NK-92 treated with Interleukin-12 subunit alpha and Interleukin-12 subunit beta, amount 100 ng/mL, for 24 hours (cell line): ENCODE measurements around the gene TNN.

Source experiments
- DNase-seq: peaks from one replicate; lab custom pipeline; 2025; lab: John Stamatoyannopoulos, UW

TNN gene

DNA sequence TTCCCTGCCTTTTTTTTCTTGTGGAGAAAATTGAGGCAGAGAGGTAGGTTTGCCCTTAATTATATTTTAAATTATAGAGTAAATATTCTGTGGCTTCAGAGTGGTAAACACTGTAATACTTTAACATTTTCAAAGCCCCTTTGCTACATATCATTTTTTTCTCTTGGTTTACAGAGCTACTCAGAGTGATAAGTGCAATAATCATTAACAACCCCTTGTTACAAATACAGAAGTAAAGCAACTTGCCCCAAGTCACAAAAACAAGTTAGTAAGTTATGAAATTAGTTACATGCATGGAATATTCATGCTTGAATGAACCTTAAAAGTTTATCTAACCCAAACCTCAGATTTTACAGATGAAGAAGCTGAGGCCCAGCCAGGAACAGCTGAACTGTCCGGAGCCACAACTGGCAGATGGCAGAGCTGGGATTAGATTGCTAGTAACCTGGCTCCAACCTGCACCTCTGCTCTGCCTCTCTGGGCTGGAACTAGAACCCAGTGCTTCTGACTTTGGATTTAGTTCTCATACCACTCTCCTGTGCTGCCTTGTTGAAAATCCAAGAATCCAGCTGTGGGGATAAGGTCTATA is 48.7 kb downstream of the TNN start:
- no peak for DNase-seq

DNA sequence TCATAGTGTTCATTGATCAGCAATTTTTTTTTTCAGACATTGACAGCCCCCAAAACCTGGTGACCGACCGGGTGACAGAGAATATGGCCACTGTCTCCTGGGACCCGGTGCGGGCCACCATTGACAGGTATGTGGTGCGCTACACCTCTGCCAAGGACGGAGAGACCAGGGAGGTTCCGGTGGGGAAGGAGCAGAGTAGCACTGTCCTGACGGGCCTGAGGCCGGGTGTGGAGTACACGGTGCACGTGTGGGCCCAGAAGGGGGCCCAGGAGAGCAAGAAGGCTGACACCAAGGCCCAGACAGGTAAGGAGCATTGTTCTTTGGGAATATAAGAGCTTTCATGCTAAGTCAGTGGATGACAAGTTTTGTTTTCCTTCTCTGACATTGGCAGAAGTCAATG is 49.3 kb downstream of the TNN start:
- DNase-seq = no peak

DNA sequence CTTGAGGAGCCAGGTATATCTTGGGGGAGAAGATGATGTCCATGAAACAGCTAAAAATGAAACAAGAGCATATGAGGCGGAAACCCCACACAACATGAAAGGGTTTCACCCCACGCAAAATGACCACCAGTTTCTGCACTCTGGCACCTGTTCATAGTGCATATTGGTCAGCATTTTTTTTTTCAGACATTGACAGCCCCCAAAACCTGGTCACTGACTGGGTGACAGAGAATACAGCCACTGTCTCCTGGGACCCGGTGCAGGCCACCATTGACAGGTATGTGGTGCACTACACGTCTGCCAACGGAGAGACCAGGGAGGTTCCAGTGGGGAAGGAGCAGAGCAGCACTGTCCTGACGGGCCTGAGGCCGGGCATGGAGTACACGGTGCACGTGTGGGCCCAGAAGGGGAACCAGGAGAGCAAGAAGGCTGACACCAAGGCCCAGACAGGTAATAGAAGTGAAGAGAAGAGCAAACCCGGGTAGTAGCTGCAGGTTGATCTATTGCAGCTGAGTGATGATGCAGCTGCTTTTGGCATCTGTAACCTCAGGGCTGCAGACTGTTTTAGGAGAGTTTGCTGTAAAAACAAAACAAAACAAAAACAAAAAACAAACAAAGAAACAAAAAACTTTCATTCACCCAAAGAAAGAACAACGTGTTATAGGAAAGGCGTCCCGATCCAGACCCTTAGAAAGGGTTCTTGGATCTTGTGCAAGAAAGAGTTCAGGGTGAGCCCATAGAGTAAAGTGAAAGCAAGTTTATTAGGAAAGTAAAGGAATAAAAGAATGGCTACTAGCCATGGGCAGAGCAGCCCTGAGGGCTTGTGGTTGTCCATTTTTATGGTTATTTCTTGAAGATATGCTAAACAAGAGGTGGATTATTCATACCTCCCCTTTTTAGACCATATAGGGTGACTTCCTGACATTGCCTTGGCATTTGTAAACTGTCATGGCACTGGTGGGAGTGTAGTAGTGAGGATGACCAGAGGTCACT is 51.0 kb downstream of the TNN start:
- DNase-seq = no peak

DNA sequence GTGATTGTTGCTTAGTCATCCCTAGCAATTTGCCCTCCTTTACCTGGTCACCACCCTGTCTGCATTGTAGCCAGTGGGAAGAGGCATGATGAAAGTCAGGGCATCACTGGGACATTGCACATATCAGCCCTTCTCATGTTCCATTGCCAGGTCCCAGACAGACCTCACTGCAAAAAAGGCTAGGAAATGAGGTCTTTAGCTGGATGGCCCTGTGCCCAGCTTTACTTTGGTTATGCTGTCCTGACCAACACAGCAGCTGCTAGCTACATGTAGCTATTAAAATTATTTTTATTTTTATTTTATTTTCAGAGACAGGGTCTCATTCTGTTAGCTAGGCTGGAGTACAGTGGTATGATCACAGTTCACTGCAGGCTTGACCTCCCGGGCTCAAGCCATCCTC is 52.9 kb downstream of the TNN start:
- no peak for DNase-seq

DNA sequence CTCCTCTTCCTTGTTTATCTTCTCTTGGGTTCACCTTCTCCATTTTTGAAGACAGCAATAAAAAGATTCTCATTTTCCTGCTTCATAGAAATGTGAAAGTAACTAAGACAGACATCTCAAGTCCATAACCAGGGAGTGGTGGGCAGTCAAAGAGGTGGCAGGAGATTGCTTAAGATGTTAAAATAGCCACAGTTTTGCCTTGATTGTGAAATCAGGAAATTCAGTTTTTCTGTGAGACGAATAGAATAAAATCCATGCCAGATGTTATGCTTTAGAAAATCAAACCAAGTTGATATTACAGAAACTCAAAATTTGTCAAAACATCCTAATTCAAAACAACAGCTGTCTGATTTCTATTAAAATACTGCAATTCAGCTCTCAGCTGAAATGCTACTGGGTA is 57.2 kb downstream of the TNN start:
- no peak for DNase-seq

DNA sequence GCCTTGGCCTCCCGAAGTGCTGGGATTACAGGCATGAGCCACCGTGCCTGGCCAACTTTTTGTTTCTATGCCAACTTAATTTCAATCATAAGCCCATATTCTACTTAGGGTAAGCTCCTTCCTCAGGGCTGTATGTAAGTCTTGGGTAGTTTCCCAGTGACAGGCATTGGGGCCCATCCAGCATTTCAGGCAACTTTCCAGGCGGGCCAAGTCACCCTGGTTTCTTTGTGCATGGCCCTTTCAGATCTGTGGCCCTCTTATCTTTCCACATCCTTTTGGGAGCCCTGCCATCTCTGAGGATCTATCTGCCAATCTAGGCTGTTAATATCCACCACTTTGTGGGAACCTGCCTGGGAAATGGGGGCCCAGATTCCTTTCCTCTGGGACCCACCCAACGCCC is 58.7 kb downstream of the TNN start:
- DNase-seq = no peak

DNA sequence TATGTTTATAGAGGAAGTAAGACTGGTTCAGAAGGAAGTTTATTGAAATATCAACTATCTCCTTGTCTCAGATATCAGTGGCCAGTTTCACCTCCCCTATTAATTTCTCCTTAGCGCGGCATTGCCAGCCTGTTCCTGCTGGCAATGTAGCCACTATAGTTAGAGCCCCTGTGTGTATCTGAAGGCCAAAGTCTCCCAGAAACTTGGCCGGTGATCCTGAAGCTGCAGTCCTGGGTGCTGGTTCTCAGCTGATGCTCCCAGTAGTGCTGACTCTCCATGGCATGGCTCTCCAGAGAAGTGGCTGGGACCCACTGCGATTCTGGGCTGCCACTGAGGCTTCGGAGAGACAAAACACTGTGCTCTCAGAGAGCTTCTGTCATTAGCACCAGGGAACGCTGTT is 59.9 kb downstream of the TNN start:
- DNase-seq = no peak

DNA sequence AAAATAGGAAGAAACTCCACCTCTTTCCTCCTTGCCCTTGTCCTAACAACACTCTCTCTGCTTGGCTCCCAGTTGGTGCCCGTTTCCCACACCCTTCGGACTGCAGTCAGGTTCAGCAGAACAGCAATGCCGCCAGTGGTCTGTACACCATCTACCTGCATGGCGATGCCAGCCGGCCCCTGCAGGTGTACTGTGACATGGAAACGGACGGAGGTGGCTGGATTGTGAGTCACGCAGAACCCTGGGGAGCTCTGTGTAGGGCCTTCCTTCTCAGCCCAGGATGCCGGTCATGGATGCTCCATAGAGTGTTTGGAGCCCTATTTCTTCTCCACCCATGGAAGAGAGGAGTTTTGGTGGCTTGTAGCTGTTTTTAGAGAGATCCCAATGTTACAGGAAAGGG is 60.9 kb downstream of the TNN start:
- no peak for DNase-seq

DNA sequence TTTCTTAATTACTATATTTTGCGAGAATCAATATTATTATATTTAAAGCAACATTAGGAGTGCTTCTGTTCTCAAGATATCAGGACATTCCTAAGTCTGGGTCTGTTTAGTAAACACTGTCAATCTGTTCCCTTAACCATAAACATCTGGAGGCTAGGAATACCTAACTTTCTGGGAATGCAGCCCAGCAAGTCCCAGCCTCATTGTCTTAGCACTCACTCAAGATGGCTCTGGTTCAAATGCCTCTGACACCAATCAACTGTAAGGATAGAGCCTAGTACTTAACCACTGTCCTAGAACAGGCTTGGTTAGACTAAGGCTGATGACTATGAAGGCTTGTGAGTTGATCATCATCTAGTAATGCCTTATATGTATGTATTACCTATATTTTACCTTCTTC is 61.5 kb downstream of the TNN start:
- no peak for DNase-seq

DNA sequence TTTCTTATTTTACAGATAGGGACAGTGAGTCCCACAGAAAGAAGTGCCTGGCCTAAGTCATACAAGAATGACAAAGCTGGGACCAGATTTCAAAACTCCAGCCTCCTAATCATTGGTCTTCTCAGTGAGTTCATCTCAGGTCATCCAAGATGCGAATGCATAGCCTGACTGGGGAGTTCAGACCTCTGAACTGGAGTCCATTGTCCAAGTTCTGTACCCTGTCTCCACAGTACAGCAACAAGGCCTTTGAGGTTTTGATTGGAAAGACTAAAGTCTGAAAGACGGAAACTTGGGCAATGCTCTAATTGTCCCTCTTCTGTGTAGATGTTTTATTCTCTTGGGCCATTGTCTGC is 62.0 kb downstream of the TNN start:
- DNase-seq = no peak

DNA sequence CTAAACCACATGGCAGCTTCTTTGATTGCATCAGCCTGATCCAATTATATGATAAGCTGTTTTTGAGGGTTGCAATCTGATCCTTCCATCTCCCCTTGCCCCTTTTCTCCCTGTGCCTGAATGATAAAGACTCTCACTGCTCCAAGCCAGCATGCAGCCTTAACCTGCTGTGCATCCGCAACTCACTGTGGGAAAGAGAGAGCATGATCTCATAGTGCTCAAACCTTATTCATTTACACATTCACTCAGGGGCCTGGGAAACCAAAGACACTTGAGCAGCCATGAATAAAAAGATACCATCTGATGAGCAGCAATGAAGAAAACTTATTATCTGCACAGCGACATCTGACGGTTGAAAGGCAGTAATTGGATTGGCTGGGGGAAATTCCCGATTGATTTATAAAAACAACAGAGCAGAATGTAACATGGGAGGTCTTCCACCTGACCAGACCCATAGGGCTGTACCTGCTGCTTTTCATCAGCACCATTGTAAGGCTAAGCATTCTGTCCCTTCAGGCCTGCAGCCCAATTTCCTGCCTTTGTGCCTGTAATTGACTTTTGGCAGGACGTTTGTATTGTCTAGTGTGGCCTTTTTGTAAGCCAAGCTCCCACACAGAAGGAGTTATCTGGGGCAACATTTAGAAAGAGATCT is 62.5 kb downstream of the TNN start:
- no peak for DNase-seq

DNA sequence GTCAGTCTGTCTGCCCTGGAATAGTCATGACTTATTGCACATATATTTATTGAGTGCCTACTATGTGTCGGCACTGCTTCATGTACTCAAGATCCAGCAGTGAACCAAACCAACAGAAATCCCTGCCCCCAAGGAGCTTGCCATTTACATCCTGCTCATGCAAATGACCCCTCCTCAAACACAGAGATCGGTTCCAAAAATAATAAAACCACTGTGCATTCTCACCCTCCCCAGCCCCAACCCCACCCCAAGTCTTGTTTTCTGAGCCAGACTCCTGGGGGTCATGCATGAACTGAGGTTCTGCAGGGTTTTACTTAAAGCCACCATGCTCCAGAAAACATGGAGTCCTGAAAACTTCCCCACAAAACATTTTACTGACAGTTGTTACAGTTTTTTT is 63.0 kb downstream of the TNN start:
- no peak for DNase-seq

DNA sequence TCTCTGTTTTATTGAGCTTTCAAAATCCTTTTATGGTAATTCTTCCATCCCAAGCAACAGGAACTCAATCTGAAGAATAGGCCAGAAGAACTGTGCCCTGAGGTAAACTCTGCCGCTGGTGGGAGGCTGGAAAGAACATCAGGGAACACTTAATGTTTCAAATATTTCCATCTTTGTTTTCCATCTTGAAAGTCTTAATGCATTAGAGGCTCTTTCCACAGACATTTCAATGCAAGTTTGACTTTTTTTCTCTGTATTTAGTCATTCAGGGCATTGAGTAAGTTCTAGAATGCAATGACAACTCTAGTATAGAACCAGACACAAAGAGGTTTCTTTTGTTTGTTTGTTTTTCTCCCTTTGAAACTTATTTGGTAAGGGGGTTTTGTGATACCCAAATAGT is 63.5 kb downstream of the TNN start:
- DNase-seq = no peak

DNA sequence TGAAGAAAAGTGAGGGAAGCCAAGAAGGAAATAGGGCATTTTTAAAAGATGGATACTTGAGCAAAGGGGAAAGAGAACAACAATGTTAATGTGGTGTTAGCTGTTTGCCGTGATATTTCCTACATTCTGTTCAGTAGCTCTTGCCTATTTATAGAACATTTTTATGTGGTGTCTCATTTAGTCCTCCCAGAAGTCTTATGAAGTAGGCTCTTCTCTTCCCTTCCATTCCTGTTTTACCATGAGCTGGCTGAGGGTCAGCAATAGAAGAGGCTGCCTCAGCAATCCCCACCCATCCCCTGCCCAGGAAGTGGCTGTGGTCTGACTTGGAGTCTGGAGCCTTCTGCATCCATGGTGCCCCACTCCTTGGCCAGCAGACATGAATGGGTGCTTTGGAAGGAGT is 64.8 kb downstream of the TNN start:
- no peak for DNase-seq

DNA sequence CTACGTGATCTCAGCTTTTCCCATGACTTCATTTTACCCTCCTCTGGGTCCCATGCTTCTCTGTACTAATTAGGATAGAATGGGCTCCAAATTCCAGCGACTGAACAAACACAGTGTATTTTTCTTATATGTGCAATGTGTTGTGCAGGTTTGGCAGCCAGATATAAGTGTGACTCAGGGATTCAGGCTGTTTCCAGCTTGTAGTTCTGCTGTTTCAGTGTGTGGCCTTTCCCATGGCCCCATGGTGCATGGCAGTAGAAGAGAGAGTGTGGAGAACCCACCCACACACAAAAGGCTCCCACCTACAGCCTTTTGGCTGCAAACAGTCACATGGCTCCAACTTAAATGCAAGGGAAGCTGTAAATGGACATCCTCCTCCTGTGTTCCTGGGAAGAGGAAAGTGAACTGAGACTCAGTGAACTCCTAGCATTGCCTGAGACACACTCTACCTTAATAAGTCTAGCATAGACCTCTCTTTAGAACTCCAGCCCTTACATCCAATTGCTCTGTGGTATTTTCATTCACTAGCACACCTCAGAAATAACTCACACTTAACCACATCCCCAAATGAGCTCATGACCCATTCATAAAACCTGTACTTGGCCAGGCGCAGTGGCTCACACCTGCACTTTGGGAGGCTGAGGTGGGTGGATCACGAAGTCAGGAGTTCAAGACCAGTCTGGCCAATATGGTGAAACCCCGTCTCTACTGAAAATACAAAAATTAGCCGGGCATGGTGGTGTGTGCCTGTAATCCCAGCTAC is 66.2 kb downstream of the TNN start:
- no peak for DNase-seq

DNA sequence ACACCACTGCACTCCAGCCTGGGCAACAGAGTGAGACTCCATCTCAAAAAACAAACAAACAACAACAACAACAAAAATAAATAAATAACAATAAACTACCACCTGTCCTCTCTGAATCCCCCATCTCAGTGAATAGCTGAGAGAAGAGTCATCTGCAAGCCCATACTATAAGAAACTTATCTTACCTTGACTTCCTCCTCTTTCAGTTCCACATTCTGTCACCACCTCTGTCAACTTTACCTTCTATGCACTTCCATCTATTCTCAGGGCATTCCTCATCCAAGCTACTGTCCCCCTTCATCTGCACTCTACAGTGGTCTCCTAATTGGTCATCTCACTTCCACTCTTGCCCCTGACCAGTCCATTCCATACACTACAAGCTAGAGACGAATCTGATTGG is 66.9 kb downstream of the TNN start:
- DNase-seq = no peak

DNA sequence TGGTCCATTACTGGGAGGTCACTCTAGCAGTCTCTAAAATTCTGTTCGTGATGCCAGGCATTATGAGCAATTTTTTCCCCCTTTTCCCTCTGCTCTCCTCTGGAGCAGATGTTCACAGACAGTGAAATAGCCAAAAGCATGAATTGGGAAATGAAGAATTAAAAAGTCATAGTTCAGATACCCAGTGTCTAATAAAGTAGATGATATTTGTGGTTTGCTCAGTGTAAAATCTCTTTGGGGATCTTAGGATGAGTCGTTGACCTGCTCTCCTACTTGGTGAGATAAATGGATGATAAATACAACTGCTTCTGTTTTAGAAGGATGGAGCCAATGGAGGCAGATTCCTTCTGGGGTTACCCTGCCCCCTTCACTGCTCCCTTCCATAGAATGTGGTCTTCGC is 68.6 kb downstream of the TNN start:
- DNase-seq = no peak

DNA sequence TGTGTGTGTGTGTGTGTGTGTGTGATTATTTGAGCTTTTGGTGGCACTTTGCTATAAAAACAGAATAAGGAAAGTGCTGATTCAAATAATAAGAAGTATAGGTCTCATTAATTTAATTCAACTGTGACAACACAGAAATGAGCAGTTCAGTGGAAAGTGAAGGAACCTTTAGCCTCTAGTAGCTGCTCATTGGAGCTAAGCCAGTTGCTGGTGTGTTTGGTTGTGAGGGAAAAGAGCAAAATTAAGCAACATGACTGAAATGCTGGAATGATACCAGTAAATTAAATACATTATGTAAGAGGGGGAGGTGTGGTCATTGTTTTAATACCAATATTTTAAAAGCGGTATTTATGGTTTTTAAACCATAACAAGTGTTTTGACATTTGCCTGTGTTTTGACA is 69.7 kb downstream of the TNN start:
- DNase-seq = no peak

DNA sequence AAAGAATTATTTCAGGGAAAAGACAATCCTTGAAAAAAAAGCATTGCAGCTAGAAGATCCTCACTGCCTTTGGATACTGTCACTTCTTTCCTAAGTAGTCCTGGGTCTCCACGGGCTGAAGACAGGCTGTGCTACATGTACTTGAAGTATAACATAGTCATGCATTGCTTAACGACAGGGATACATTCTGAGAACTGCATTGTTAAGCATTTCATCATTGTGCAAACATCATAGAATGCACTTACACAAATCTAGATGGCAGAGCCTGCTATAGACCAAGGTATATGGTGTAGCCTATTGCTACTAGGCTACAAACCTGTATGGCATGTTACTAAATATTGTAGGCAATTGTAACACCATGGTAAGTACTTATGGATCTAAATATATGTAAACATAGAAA is 70.9 kb downstream of the TNN start:
- DNase-seq = no peak

DNA sequence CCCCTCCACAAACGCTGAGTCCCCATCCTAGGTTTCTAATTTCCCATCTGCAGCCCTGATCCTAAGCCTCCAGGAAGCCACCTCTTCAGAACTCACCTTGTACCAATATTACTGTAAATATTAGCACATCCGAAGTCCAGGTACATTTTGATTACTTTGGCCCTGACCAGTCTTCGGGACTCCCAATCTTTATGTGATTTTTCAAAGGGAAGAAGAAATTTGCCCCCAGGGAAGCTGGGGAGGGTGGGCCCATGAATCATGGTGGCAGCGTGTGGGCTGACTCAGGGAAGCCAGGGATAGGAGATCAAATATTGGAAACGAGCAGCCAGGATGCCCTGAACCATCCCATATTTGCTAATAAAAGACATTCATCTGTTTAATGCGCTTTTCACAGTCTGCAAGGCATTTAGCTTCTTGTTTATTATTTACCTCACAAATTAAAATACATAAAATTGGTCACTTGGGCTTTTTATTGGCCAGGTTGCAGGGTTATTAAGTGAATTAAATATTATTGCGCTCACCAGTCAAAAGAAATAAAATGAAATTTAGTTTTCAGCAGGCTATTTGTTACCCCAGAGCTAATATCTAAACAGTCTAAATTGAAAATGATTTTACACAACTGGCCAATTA is 78.4 kb downstream of the TNN start:
- DNase-seq = no peak

DNA sequence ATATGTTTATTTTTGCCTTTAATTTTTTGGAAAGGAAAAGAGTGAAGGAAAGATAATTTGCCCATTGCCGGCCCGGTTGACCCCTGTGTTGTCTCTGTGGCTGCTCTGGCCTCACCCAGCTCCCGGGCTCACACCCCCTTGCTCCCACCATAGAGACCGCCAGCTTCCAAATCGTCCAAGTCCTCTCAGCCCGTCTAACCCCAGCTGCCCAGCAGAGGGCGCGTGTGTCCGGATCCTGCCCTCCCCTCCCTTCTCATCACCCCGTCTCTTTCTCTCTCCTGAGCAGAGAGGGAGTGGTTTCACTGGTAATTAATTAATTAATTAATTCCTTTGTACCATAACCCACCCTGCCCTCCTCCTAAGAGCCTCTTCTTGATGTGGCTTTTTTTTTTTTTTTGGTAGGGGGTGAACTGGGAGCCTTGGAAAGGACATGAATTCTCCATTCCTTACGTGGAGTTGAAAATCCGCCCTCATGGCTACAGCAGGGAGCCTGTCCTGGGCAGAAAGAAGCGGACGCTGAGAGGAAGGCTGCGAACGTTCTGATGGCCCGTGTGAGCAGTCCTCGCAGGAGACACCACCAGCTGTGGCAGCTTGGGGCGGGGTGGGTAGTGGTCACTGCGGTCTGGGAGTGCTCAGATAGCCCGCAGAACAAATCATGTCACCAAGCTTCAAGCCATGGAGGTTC is 79.0 kb downstream of the TNN start:
- DNase-seq = peak; percentile 34

DNA sequence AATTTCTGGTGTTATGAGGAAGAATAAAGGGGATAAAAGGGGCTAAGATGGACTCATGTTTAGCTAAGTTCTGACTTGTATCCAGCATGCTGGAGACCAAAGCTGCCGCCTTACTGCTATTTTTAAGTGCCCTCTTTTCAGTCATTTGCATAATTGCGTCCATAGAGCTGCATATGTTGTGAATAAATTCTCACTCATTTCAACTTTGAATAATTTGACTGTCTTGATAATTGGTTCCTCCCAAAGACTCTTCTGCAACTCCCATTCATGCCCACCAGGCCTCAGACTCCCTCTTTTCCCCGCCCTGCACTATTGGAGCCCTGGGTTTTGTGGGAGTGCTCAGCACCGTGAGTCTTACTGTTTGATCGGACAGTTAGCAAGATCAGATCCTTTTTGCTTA is 79.9 kb downstream of the TNN start:
- DNase-seq = no peak
